Smooth muscle cell of the coronary artery (primary cell): ENCODE data around the gene LRRD1. TPM values are rescaled to one million over a fixed set of nuclear protein-coding genes. Genes with fewer than 3 reads are reported as not detected.

Experiments
- total RNA-seq: library from RNA; depleted of rRNA; stranded (reverse); fragments of >200 nt; gene quantifications from 2 replicates; pipeline ENCODE4 v1.2.3, GENCODE V29; 2014; ENCODE audit warnings: low replicate concordance

LRRD1 gene
- under 0.01 TPM in 1 of 2 replicates, not detected in the other for total RNA-seq

GRCh38 chr7:92178928-92179924, at the start of gene LRRD1:
TSS of gene LRRD1 (minus strand) at chr7:92179142. CDS start at chr7:92165202, 13,940 bp downstream.

DNA sequence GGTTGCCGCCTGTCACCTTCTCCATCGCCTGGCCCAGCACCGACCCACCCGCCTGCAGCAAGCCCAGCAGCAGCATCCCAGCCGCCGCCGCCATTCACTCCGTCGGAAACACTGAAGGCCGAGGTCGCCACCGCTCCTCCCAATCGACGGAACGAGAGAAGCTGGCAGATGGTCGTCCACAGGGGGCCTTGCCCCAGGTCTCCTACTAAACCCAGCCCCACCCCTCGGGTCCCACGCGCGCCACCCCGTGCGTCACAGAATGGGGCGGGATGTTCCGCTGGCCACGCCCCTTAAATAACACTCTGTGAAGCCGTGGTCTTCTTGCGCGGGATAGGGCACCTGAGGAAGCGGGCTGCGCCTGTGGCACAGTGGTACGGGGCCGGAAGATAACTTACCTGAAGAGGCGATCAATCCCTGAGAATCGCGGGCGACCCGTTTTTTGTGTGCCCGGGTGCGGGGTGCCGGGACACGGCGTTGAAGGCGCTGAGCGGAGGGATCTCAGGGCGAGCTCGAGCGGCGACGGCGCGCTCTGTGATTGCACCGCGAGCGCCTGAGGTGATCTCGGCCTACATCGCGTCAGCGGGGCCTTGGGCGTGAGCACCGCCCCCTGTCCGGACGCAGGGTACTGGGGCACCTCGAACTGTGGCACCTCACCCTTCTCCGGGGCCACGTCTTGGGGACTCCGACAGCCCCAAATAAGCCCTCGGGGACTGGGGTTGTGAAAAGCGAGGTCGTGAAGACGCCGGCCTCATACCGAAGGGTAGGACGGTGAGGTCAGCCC, 44.5 kb downstream of the LRRD1 start, which contains the start of gene CYP51A1:
Gene CYP51A1, minus strand, starts transcription at position 207 of the 781 bp plus-strand sequence. Its CDS starts 113 bp downstream, at position 94.

Other genes starting within 250 kb of the LRRD1 start
- gene AKAP9, start 238.3 kb downstream of the LRRD1 start, total RNA-seq, result 26.2 and 43.1 TPM in 2 replicates
- gene CYP51A1, start 44.7 kb downstream of the LRRD1 start, total RNA-seq, result 83.8 and 155 TPM in 2 replicates
- 23.4 and 27.9 TPM in 2 replicates for gene KRIT1, start 66.8 kb upstream of the LRRD1 start, total RNA-seq
- 52.1 and 54.3 TPM in 2 replicates for gene ANKIB1, start 66.8 kb upstream of the LRRD1 start, total RNA-seq